CD4-positive, alpha-beta T cell (primary cell): ENCODE measurements around the gene PCNA. TPM values are rescaled to one million over a fixed set of nuclear protein-coding genes. Genes with fewer than 3 reads are reported as not detected.

Experiments used
- ATAC-seq: fragments of 200-7000 bp; cut with Tn5 transposase; one replicate; pipeline ENCODE4 v1.10.0; 2022; ENCODE audit warnings: mild to moderate bottlenecking; ENCODE audit not compliant: poor library complexity
- CTCF ChIA-PET: fragments of 350-600 bp; sonication (Branson Sonifier 250); formaldehyde crosslinking; loops from one replicate; lab custom pipeline; 2021; ENCODE audit warnings: antibody characterized with exemption, inconsistent platforms; lab: Charles Lee
- POLR2A ChIA-PET: fragments of 350-600 bp; sonication (Branson Sonifier 250); formaldehyde crosslinking; loops from one replicate; lab custom pipeline; 2021; ENCODE audit warnings: antibody characterized with exemption, inconsistent platforms; lab: Charles Lee
- DNase-seq, 14 experiments: peaks; one replicate each; pipeline ENCODE4 v3.0.0-alpha.2; 2013 to 2020; ENCODE audit warnings: mixed read lengths in 2 of 14
- H3K27ac ChIP-seq, 2 donors: one replicate each; pipeline versions ENCODE4 v1.5.1 to v1.7.0; 2013; ENCODE audit warnings: low read length in 2 of 2, low read depth in 1 of 2, mild to moderate bottlenecking in 1 of 2
- H3K27me3 ChIP-seq, 2 experiments: 1 replicate in 1 of 2; 2 replicates in 1 of 2; pipeline versions ENCODE4 v1.6.1 to v1.7.0; 2013; ENCODE audit warnings: low read length in 2 of 2, control low read depth in 1 of 2, mild to moderate bottlenecking in 1 of 2, moderate library complexity in 1 of 2; ENCODE audit not compliant: insufficient read depth in 2 of 2, control insufficient read depth in 1 of 2
- H3K36me3 ChIP-seq: one replicate; pipeline ENCODE4 v1.6.1; 2013; ENCODE audit warnings: low read length, control low read depth; ENCODE audit not compliant: insufficient read depth
- H3K4me1 ChIP-seq: one replicate; pipeline ENCODE4 v1.6.1; 2013; ENCODE audit warnings: low read length, control low read depth; ENCODE audit not compliant: insufficient read depth
- H3K4me3 ChIP-seq: one replicate; pipeline ENCODE4 v1.5.1; 2013; ENCODE audit warnings: mild to moderate bottlenecking, low read length, moderate library complexity
- H3K9me3 ChIP-seq, 2 experiments: 1 replicate in 1 of 2; 2 replicates in 1 of 2; pipeline versions ENCODE4 v1.6.1 to v1.7.0; 2013; ENCODE audit warnings: low read length in 2 of 2, mild to moderate bottlenecking in 2 of 2, control low read depth in 1 of 2, moderate library complexity in 1 of 2; ENCODE audit not compliant: control insufficient read depth in 1 of 2, insufficient read depth in 1 of 2
- H3K27ac Mint-ChIP-seq: one replicate; pipeline ENCODE4 v1.8.0; 2020; ENCODE audit warnings: mixed read lengths
- H3K27me3 Mint-ChIP-seq: one replicate; pipeline ENCODE4 v1.8.0; 2021; ENCODE audit warnings: mixed read lengths
- H3K36me3 Mint-ChIP-seq: one replicate; pipeline ENCODE4 v1.8.0; 2021; ENCODE audit warnings: low read depth, mixed read lengths
- H3K4me1 Mint-ChIP-seq: one replicate; pipeline ENCODE4 v1.8.0; 2021; ENCODE audit warnings: low read depth, mixed read lengths
- H3K4me3 Mint-ChIP-seq: one replicate; pipeline ENCODE4 v1.8.0; 2020; ENCODE audit warnings: mild to moderate bottlenecking, mixed read lengths
- H3K9me3 Mint-ChIP-seq: one replicate; pipeline ENCODE4 v1.8.0; 2020; ENCODE audit warnings: mixed read lengths
- CTCF ChIP-seq: fragments of 200-600 bp; IDR thresholded peaks from one replicate; pipeline ENCODE4 v1.8.0; 2022; ENCODE audit warnings: antibody characterized with exemption, mild to moderate bottlenecking
- intact Hi-C, 2 experiments: fragments of 100-400 bp; cut with DNase I in 1 of 2; cut with micrococcal nuclease in 1 of 2; formaldehyde crosslinking; loops; one replicate each; pipeline versions ENCODE4 v1.15.1 to v1.9.0; 2023 to 2025; cut with DNase I, micrococcal nuclease
- total RNA-seq, 174 experiments: library from RNA in 2 of 174; stranded (reverse) in 2 of 174; gene quantifications; one replicate each; pipeline ENCODE4 v1.2.3 and lab custom pipeline; 2021 to 2026

Gene PCNA
- total RNA-seq, 2 experiments from 2014 or later = 32.6 to 33.0 TPM

GRCh38 chr20:5070570-5070969, 49.2 kb downstream of the PCNA start:
- no peaks in the 10 kb centered on the region for H3K9me3 Mint-ChIP-seq
- Histone ChIP-seq H3K36me3 (no peaks in the 10 kb centered on the region), H3K9me3 (no peaks in the 10 kb centered on the region), H3K27ac (no peak overlapping the region), H3K4me3 (no peak overlapping the region), H3K27me3 (no peaks in the 10 kb centered on the region), H3K4me1 (peaks cover 1% of the 10 kb centered on the region)
- no peak for TF ChIP-seq CTCF
- intact Hi-C loops = loop anchor here in 1 of 2 experiments (10.0 kb wide), 1 partner anchor 66 kb away; the partner anchor contains the start of gene SLC23A2
- H3K27ac Mint-ChIP-seq = no peak overlapping the region
- H3K27me3 Mint-ChIP-seq = no peaks in the 10 kb centered on the region
- H3K36me3 Mint-ChIP-seq = no peaks in the 10 kb centered on the region
- ATAC-seq = no peak
- ChIA-PET POLR2A (no interaction called here), CTCF (no interaction called here)
- H3K4me3 Mint-ChIP-seq = no peak overlapping the region
- no peak for DNase-seq
- H3K4me1 Mint-ChIP-seq = no peaks in the 10 kb centered on the region

GRCh38 chr20:5070081-5070480, 49.7 kb downstream of the PCNA start:
- Histone ChIP-seq H3K9me3 (no peaks in the 10 kb centered on the region), H3K27ac (no peak overlapping the region), H3K4me1 (peaks cover 4% of the 10 kb centered on the region), H3K36me3 (no peaks in the 10 kb centered on the region), H3K4me3 (no peak overlapping the region), H3K27me3 (no peaks in the 10 kb centered on the region)
- H3K9me3 Mint-ChIP-seq = no peaks in the 10 kb centered on the region
- TF ChIP-seq CTCF = no peak
- no peaks in the 10 kb centered on the region for H3K36me3 Mint-ChIP-seq
- CTCF ChIA-PET = no interaction called here
- no peak overlapping the region for H3K4me3 Mint-ChIP-seq
- POLR2A ChIA-PET = no interaction called here
- no peak overlapping the region for H3K27ac Mint-ChIP-seq
- H3K4me1 Mint-ChIP-seq = no peaks in the 10 kb centered on the region
- intact Hi-C loops = loop anchor here in 1 of 2 experiments (10.0 kb wide), 1 partner anchor 65 kb away; the partner anchor contains the start of gene SLC23A2
- ATAC-seq (no peak), DNase-seq (no peak)
- H3K27me3 Mint-ChIP-seq = no peaks in the 10 kb centered on the region

GRCh38 chr20:5069141-5069806, 50.5 kb downstream of the PCNA start:
- POLR2A ChIA-PET = interaction anchor here (0.9 kb wide), 1 partner anchor 71 kb away, joined by 3 read pairs; no protein-coding TSS in a partner anchor
- Histone ChIP-seq H3K27ac (no peak overlapping the region), H3K4me3 (no peak overlapping the region), H3K4me1 (peaks cover 4% of the 10 kb centered on the region), H3K36me3 (no peaks in the 10 kb centered on the region), H3K9me3 (no peaks in the 10 kb centered on the region), H3K27me3 (no peaks in the 10 kb centered on the region)
- no peak for TF ChIP-seq CTCF
- H3K27ac Mint-ChIP-seq = no peak overlapping the region
- H3K4me3 Mint-ChIP-seq = no peak overlapping the region
- CTCF ChIA-PET = no interaction called here
- intact Hi-C loops = no loop called here
- no peaks in the 10 kb centered on the region for H3K27me3 Mint-ChIP-seq
- no peak for ATAC-seq
- DNase-seq = no peak
- H3K9me3 Mint-ChIP-seq = no peaks in the 10 kb centered on the region
- no peaks in the 10 kb centered on the region for H3K4me1 Mint-ChIP-seq
- H3K36me3 Mint-ChIP-seq = no peaks in the 10 kb centered on the region
